ENCODE results near the gene LTBP4. TPM values are rescaled to one million over a fixed set of nuclear protein-coding genes. Genes with fewer than 3 reads are reported as not detected.
"Not testable (repeated sequence)": the region's sequence is repeated elsewhere in the genome, so short reads cannot be mapped to it uniquely, and the experiment has no call there.

The LTBP4 gene
- polyA plus RNA-seq, 1 donor (not counting 4 experiments of a cell fraction or from before 2014, with no cell fraction given) = 29.6 TPM

- H4K20me1 ChIP-seq (ENCODE audit: control insufficient read depth, extremely low read depth, insufficient read depth, low read length) = no peaks in the 10 kb centered on the region
- no peak overlapping the region for H3K27ac ChIP-seq (ENCODE audit: control insufficient read depth, insufficient read depth, low read length)
- H3K36me3 ChIP-seq (ENCODE audit: control insufficient read depth in 2 of 2, extremely low read depth in 1 of 2, insufficient read depth in 2 of 2, low read length in 2 of 2) = no peaks in the 10 kb centered on the region
- TF ChIP-seq CTCF (optimal IDR thresholded peaks at IDR 0.05 in 1 of 3, IDR thresholded peaks at IDR 0.05 in 1 of 3, conservative IDR thresholded peaks at IDR 0.05 in 1 of 3; ENCODE audit: extremely low read depth in 1 of 3, insufficient read depth in 2 of 3, low read length in 3 of 3) (no peak), EZH2 (IDR thresholded peaks at IDR 0.05; ENCODE audit: low read length) (no peak)
- no peak overlapping the region for H3K4me3 ChIP-seq (ENCODE audit: control insufficient read depth in 2 of 3, extremely low read depth in 1 of 3, insufficient read depth in 2 of 3, low read depth in 1 of 3, low read length in 3 of 3)
- FAIRE-seq = no peak
- no peaks in the 10 kb centered on the region for H3K9me1 ChIP-seq (ENCODE audit: control insufficient read depth, extremely low read depth, insufficient read depth, low read length)
- no peaks in the 10 kb centered on the region for H3K27me3 ChIP-seq (ENCODE audit: control insufficient read depth, extremely low read depth, insufficient read depth, low read length)
- H2AFZ ChIP-seq (ENCODE audit: control insufficient read depth, low read length) = no peak overlapping the region
- DNase-seq (ENCODE audit: low read depth, low spot score) = no peak
- H3K9me3 ChIP-seq (ENCODE audit: control insufficient read depth, low read depth, low read length) = no peaks in the 10 kb centered on the region
- peaks cover 4% of the 10 kb centered on the region for H3K4me1 ChIP-seq (ENCODE audit: control insufficient read depth, extremely low read depth, insufficient read depth, low read length)
- dilution Hi-C loops (cut with MboI; ENCODE audit: extremely low pct_ligation_motif_present, low sequenced_read_pairs) = no loop called here
- no peak overlapping the region for H3K9ac ChIP-seq (ENCODE audit: control insufficient read depth, extremely low read depth, insufficient read depth, low read length)
- no peak overlapping the region for H3K4me2 ChIP-seq (ENCODE audit: control insufficient read depth, extremely low read depth, insufficient read depth, low read depth, low read length)
- H3K79me2 ChIP-seq (ENCODE audit: control insufficient read depth, insufficient read depth, low read length) = no peaks in the 10 kb centered on the region
Observed at GRCh38 chr19:40650749-40651305, 49.7 kb downstream of the LTBP4 start.

DNA sequence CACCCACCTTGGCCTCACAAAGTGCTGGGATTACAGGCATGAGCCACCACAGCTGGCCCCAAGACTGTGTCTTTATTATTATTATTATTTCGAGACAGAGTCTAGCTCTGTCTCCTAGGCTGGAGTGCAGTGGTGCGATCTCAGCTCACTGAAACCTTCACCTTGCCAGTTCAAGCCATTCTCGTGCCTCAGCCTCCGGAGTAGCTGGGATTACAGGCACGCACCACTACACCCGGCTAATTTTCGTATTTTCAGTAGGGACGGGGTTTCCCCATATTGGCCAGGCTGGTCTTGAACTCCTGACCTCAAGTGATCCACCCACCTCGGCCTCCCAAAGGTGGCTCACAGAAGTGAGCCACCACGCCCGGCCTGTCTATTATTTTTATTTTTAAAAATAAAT lies 51.1 kb downstream of the LTBP4 start:
- dilution Hi-C loops (cut with MboI; ENCODE audit: extremely low pct_ligation_motif_present, low sequenced_read_pairs); DNase-seq (ENCODE audit: low read depth, low spot score); H3K9ac ChIP-seq (ENCODE audit: control insufficient read depth, extremely low read depth, insufficient read depth, low read length); FAIRE-seq; H3K79me2 ChIP-seq (ENCODE audit: control insufficient read depth, insufficient read depth, low read length); H3K4me3 ChIP-seq (ENCODE audit: control insufficient read depth in 2 of 3, extremely low read depth in 1 of 3, insufficient read depth in 2 of 3, low read depth in 1 of 3, low read length in 3 of 3); H4K20me1 ChIP-seq (ENCODE audit: control insufficient read depth, extremely low read depth, insufficient read depth, low read length); H3K4me2 ChIP-seq (ENCODE audit: control insufficient read depth, extremely low read depth, insufficient read depth, low read depth, low read length); H2AFZ ChIP-seq (ENCODE audit: control insufficient read depth, low read length); H3K27ac ChIP-seq (ENCODE audit: control insufficient read depth, insufficient read depth, low read length); H3K9me1 ChIP-seq (ENCODE audit: control insufficient read depth, extremely low read depth, insufficient read depth, low read length); H3K36me3 ChIP-seq (ENCODE audit: control insufficient read depth in 2 of 2, extremely low read depth in 1 of 2, insufficient read depth in 2 of 2, low read length in 2 of 2); H3K4me1 ChIP-seq (ENCODE audit: control insufficient read depth, extremely low read depth, insufficient read depth, low read length); H3K9me3 ChIP-seq (ENCODE audit: control insufficient read depth, low read depth, low read length); H3K27me3 ChIP-seq (ENCODE audit: control insufficient read depth, extremely low read depth, insufficient read depth, low read length): not testable (repeated sequence)

DNA sequence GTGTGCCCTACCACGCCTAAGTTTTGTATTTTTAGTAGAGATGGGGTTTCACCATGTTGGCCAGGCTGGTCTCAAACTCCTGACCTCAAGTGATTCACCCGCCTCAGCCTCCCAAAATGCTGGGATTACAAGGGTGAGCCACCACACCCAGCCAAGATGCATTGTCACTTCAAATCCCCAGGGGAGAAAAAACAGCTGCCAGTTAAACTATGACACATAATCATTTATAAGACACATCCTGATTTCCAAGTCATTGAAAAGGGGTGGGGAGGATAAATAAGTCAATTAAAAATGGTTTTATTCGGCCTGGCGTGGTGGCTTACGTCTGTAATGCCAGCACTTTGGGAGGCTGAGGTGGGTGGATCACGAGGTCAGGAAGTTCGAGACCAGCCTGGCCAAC lies 54.5 kb downstream of the LTBP4 start:
- H3K4me1 ChIP-seq (ENCODE audit: control insufficient read depth, extremely low read depth, insufficient read depth, low read length); H3K27me3 ChIP-seq (ENCODE audit: control insufficient read depth, extremely low read depth, insufficient read depth, low read length); H2AFZ ChIP-seq (ENCODE audit: control insufficient read depth, low read length); H3K79me2 ChIP-seq (ENCODE audit: control insufficient read depth, insufficient read depth, low read length); H3K27ac ChIP-seq (ENCODE audit: control insufficient read depth, insufficient read depth, low read length); H3K36me3 ChIP-seq (ENCODE audit: control insufficient read depth in 2 of 2, extremely low read depth in 1 of 2, insufficient read depth in 2 of 2, low read length in 2 of 2); H3K9ac ChIP-seq (ENCODE audit: control insufficient read depth, extremely low read depth, insufficient read depth, low read length); dilution Hi-C loops (cut with MboI; ENCODE audit: extremely low pct_ligation_motif_present, low sequenced_read_pairs); H4K20me1 ChIP-seq (ENCODE audit: control insufficient read depth, extremely low read depth, insufficient read depth, low read length); H3K4me2 ChIP-seq (ENCODE audit: control insufficient read depth, extremely low read depth, insufficient read depth, low read depth, low read length); DNase-seq (ENCODE audit: low read depth, low spot score); H3K9me1 ChIP-seq (ENCODE audit: control insufficient read depth, extremely low read depth, insufficient read depth, low read length); H3K9me3 ChIP-seq (ENCODE audit: control insufficient read depth, low read depth, low read length); H3K4me3 ChIP-seq (ENCODE audit: control insufficient read depth in 2 of 3, extremely low read depth in 1 of 3, insufficient read depth in 2 of 3, low read depth in 1 of 3, low read length in 3 of 3); FAIRE-seq: not testable (repeated sequence)
